22Rv1 (cell line): ENCODE measurements around the gene MYOCD.

ENCODE experiments used
- CTCF ChIP-seq: fragments of 450-650 bp; IDR thresholded peaks from 2 replicates; pipeline ENCODE4 v1.5.1; 2017; ENCODE audit warnings: mild to moderate bottlenecking
- ZFX ChIP-seq: fragments of 450-650 bp; IDR thresholded peaks from 2 replicates; pipeline ENCODE4 v1.6.1; 2017; ENCODE audit warnings: antibody characterized with exemption, borderline replicate concordance

DNA sequence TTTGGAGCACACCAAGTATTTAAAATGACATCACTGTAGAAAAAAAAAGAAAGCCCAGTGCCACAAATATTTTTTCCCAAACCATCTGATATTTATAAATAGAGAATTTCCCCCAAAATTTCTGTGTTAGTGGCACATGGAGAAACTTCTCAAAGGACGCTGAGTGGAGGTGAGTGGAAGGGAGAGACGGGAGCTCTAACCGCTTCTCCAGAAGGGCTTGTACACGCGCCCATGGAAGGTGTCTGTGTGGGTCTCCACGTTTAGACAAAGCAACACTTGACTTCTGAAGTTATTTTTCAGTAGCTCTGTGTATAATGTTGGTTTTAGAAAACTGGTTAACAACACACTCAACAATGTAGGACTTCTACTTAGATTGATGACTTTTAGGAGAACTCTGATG lies 1.0 kb downstream of the MYOCD start:
- TF ChIP-seq CTCF (no peak), ZFX (no peak)
